GM21576 (cell line): ENCODE data around the gene OVAAL.

ENCODE experiments used
- ATAC-seq: cut with Tn5 transposase; IDR thresholded peaks from one replicate; pipeline ENCODE4 v1.9.1; 2021; ENCODE audit warnings: mild to moderate bottlenecking, moderate library complexity; ENCODE audit not compliant: unreplicated experiment

Gene OVAAL

GRCh38 chr1:180568184-180568583, 9.4 kb downstream of the OVAAL start:
- no peak for ATAC-seq

- no peak for ATAC-seq
Observed at GRCh38 chr1:180571060-180571831, 12.5 kb downstream of the OVAAL start.

GRCh38 chr1:180571832-180572636, 13.3 kb downstream of the OVAAL start:
- no peak for ATAC-seq

GRCh38 chr1:180572760-180573159, 14.0 kb downstream of the OVAAL start:
- no peak for ATAC-seq

- ATAC-seq: no peak
Observed at GRCh38 chr1:180574031-180574713, 15.4 kb downstream of the OVAAL start.

- no peak for ATAC-seq
Observed at GRCh38 chr1:180577361-180577760, 18.6 kb downstream of the OVAAL start.

- no peak for ATAC-seq
Observed at GRCh38 chr1:180579961-180580611, 21.3 kb downstream of the OVAAL start.

GRCh38 chr1:180581635-180582039, 22.9 kb downstream of the OVAAL start:
- no peak for ATAC-seq

GRCh38 chr1:180584869-180585268, 26.1 kb downstream of the OVAAL start:
- ATAC-seq: no peak

- ATAC-seq: no peak
Observed at GRCh38 chr1:180585994-180586359, 27.2 kb downstream of the OVAAL start.

GRCh38 chr1:180586671-180587155, 27.9 kb downstream of the OVAAL start:
- ATAC-seq: no peak

GRCh38 chr1:180588121-180588520, 29.4 kb downstream of the OVAAL start:
- no peak for ATAC-seq

- ATAC-seq: no peak
Observed at GRCh38 chr1:180590889-180591288, 32.1 kb downstream of the OVAAL start.

- no peak for ATAC-seq
Observed at GRCh38 chr1:180593382-180593781, 34.6 kb downstream of the OVAAL start.

GRCh38 chr1:180594723-180595122, 36.0 kb downstream of the OVAAL start:
- no peak for ATAC-seq

- no peak for ATAC-seq
Observed at GRCh38 chr1:180595966-180596365, 37.2 kb downstream of the OVAAL start.

- no peak for ATAC-seq
Observed at GRCh38 chr1:180597520-180597919, 38.8 kb downstream of the OVAAL start.

- no peak for ATAC-seq
Observed at GRCh38 chr1:180598333-180598974, 39.7 kb downstream of the OVAAL start.

GRCh38 chr1:180600343-180600742, 41.6 kb downstream of the OVAAL start:
- no peak for ATAC-seq

GRCh38 chr1:180601512-180601911, 42.7 kb downstream of the OVAAL start:
- no peak for ATAC-seq
